CD4-positive, alpha-beta memory T cell (primary cell): Measurements from ENCODE around the gene ITGA7. TPM values are rescaled to one million over a fixed set of nuclear protein-coding genes. Genes with fewer than 3 reads are reported as not detected.
"Not testable (repeated sequence)": the region's sequence is repeated elsewhere in the genome, so short reads cannot be mapped to it uniquely, and the experiment has no call there.

Source experiments
- CTCF ChIA-PET: fragments of 350-600 bp; sonication (Branson Sonifier 250); formaldehyde crosslinking; loops from one replicate; lab custom pipeline; 2021; ENCODE audit warnings: inconsistent platforms; ENCODE audit not compliant: partially characterized antibody; lab: Charles Lee
- POLR2A ChIA-PET: fragments of 350-600 bp; sonication (Branson Sonifier 250); formaldehyde crosslinking; loops from one replicate; lab custom pipeline; 2021; ENCODE audit not compliant: partially characterized antibody; lab: Charles Lee
- DNase-seq, 5 donors: peaks; one replicate each; pipeline versions ENCODE4 v3.0.0 to v3.0.0-alpha.2; 2020 to 2022; ENCODE audit warnings: mixed read lengths in 1 of 5
- H3K27ac ChIP-seq: one replicate; pipeline ENCODE4 v1.7.0; 2013; ENCODE audit warnings: low read depth, low read length
- H3K27me3 ChIP-seq: 2 replicates; pipeline ENCODE4 v1.7.0; 2013; ENCODE audit warnings: mild to moderate bottlenecking, low read length, moderate library complexity; ENCODE audit not compliant: insufficient read depth
- H3K36me3 ChIP-seq: 2 replicates; pipeline ENCODE4 v1.7.0; 2013; ENCODE audit warnings: mild to moderate bottlenecking, low read length, moderate library complexity; ENCODE audit not compliant: insufficient read depth
- H3K4me1 ChIP-seq: 2 replicates; pipeline ENCODE4 v1.7.0; 2013; ENCODE audit warnings: mild to moderate bottlenecking, low read length, moderate library complexity; ENCODE audit not compliant: insufficient read depth
- H3K4me3 ChIP-seq, 2 donors: one replicate each; pipeline ENCODE4 v1.7.0; 2013; ENCODE audit warnings: low read length in 2 of 2, mild to moderate bottlenecking in 1 of 2
- H3K9me3 ChIP-seq, 2 donors: one replicate each; pipeline ENCODE4 v1.7.0; 2013; ENCODE audit warnings: low read length in 2 of 2, control low read depth in 1 of 2; ENCODE audit not compliant: control insufficient read depth in 1 of 2
- H3K27ac Mint-ChIP-seq, 7 donors: one replicate each; pipeline ENCODE4 v1.8.0; 2020 to 2021; ENCODE audit warnings: mixed read lengths in 7 of 7, mild to moderate bottlenecking in 6 of 7, inconsistent platforms in 3 of 7, moderate library complexity in 3 of 7
- H3K27me3 Mint-ChIP-seq, 2 donors: one replicate each; pipeline ENCODE4 v1.8.0; 2020 to 2021; ENCODE audit warnings: mixed read lengths in 2 of 2
- H3K36me3 Mint-ChIP-seq, 2 donors: one replicate each; pipeline ENCODE4 v1.8.0; 2020 to 2021; ENCODE audit warnings: mixed read lengths in 2 of 2, inconsistent platforms in 1 of 2, mild to moderate bottlenecking in 1 of 2
- H3K4me1 Mint-ChIP-seq, 4 donors: one replicate each; pipeline ENCODE4 v1.8.0; 2020 to 2021; ENCODE audit warnings: mixed read lengths in 4 of 4, mild to moderate bottlenecking in 1 of 4
- H3K4me3 Mint-ChIP-seq, 8 donors: one replicate each; pipeline ENCODE4 v1.8.0; 2020 to 2021; ENCODE audit warnings: mixed read lengths in 8 of 8, mild to moderate bottlenecking in 7 of 8, moderate library complexity in 6 of 8, inconsistent platforms in 3 of 8
- H3K9me3 Mint-ChIP-seq, 8 donors: one replicate each; pipeline ENCODE4 v1.8.0; 2020 to 2021; ENCODE audit warnings: mixed read lengths in 8 of 8, mild to moderate bottlenecking in 5 of 8, inconsistent platforms in 3 of 8, moderate library complexity in 1 of 8
- intact Hi-C: fragments of 100-400 bp; cut with micrococcal nuclease; formaldehyde crosslinking; loops from one replicate; pipeline ENCODE4 v1.15.1; 2023
- polyA plus RNA-seq, 2 donors: library from polyadenylated mRNA; unstranded; fragments of 300-500 nt; fragmentation: Illumina TruSeq; gene quantifications; one replicate each; pipeline ENCODE4 v1.2.3, GENCODE V29; 2021
- total RNA-seq, 2 experiments: library from RNA; stranded (reverse); gene quantifications; one replicate each; pipeline ENCODE4 v1.2.3, GENCODE V29; 2021

ITGA7 gene
- total and polyA plus RNA-seq, 4 experiments from 2014 or later: 2.5 to 2.9 TPM; not detected in 2

- intact Hi-C loops: loop anchor here (2.0 kb wide), 1 partner anchor 38 kb away; no protein-coding TSS in a partner anchor
- Histone ChIP-seq H3K4me3 (no peak overlapping the region), H3K27me3 (no peaks in the 10 kb centered on the region), H3K36me3 (no peaks in the 10 kb centered on the region), H3K9me3 (no peaks in the 10 kb centered on the region), H3K4me1 (peaks cover 2% of the 10 kb centered on the region), H3K27ac (no peak overlapping the region)
- DNase-seq: no peak
- Mint-ChIP-seq H3K4me3 (no peak overlapping the region), H3K27ac (no peak overlapping the region), H3K4me1 (peaks cover 0 to 5% (median 4%) of the 10 kb centered on the region in 4 donors), H3K27me3 (no peaks in the 10 kb centered on the region), H3K36me3 (no peaks in the 10 kb centered on the region), H3K9me3 (peaks cover 0 to 2% (median 0%) of the 10 kb centered on the region in 8 donors)
- CTCF ChIA-PET: interaction anchor here (0.6 to 6.0 kb wide), 12 partner anchors 12 to 456 kb away, joined by 3 to 137 read pairs (median 10); partner anchors contain the start of gene BLOC1S1
- POLR2A ChIA-PET: interaction anchor here (2.3 kb wide), 1 partner anchor 11 kb away, joined by 7 read pairs; no protein-coding TSS in a partner anchor
Measured at GRCh38 chr12:55657212-55657611, 50.5 kb downstream of the ITGA7 start.

DNA sequence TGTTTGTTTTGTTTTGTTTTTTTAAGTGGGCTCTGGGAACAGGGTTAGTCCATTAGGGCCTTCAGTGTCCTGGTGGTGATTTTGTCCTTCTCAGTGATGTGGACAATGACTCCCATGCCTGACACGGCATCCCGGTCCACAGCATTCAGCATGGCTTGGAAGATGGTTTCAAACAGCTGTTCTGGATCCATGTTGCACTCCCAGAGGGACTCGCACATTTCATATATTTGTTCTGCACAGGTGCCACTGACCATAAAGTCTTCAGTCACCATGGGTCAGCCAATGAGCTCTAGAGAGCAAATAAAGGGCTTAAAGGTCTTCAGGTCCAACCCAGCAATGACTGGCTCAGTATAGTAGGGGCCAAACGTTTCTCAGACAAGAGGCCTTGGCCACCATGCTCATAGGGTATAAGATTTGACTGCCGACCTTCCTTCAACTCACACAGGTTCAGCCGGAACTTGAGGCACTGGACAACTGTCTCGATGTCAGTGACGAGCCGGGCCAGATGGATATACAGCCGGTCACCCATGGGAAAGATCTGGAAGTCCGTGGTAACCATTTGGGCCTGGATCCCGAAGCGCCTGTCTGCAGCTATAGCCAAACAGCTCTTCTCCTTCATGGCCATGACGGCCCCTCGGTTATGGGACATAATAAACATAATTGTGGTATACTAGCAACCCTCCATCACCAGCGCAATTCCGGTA is 53.0 kb downstream of the ITGA7 start:
- POLR2A ChIA-PET: no interaction called here
- H3K36me3 Mint-ChIP-seq: no peaks in the 10 kb centered on the region

GRCh38 chr12:55653031-55653430 is 54.7 kb downstream of the ITGA7 start:
- Histone ChIP-seq H3K27me3 (no peaks in the 10 kb centered on the region), H3K4me3 (no peak overlapping the region), H3K4me1 (peaks cover 2% of the 10 kb centered on the region), H3K27ac (no peak overlapping the region), H3K36me3 (no peaks in the 10 kb centered on the region), H3K9me3 (no peaks in the 10 kb centered on the region)
- peak overlapping the region in 1 of 7 donors; percentile 48 for H3K27ac Mint-ChIP-seq
- no peak overlapping the region for H3K4me3 Mint-ChIP-seq
- DNase-seq: peak in 1 of 5 donors; percentile 21
- H3K36me3 Mint-ChIP-seq: no peaks in the 10 kb centered on the region
- POLR2A ChIA-PET: no interaction called here
- CTCF ChIA-PET: no interaction called here
- intact Hi-C loops: no loop called here
- H3K9me3 Mint-ChIP-seq: peaks cover 0 to 2% (median 0%) of the 10 kb centered on the region in 8 donors
- no peaks in the 10 kb centered on the region for H3K27me3 Mint-ChIP-seq
- H3K4me1 Mint-ChIP-seq: peaks cover 0 to 6% (median 5%) of the 10 kb centered on the region in 4 donors

More for the DNA sequence above, 53.0 kb downstream of the ITGA7 start:
- intact Hi-C loops: no loop called here
- no peaks in the 10 kb centered on the region for H3K9me3 ChIP-seq
- Mint-ChIP-seq H3K27ac (no peak overlapping the region), H3K9me3 (peaks cover 0 to 2% (median 0%) of the 10 kb centered on the region in 8 donors), H3K4me1 (peaks cover 0 to 6% (median 5%) of the 10 kb centered on the region in 4 donors), H3K4me3 (no peak overlapping the region), H3K27me3 (no peaks in the 10 kb centered on the region)
- H3K4me1 ChIP-seq: peaks cover 2% of the 10 kb centered on the region
- H3K27ac ChIP-seq: no peak overlapping the region
- H3K4me3 ChIP-seq: no peak overlapping the region
- CTCF ChIA-PET: interaction anchor here (1.0 to 6.0 kb wide), 5 partner anchors 9 to 54 kb away, joined by 3 to 137 read pairs (median 5); a partner anchor contains a TSS
- DNase-seq: no peak
- no peaks in the 10 kb centered on the region for H3K27me3 ChIP-seq
- H3K36me3 ChIP-seq: no peaks in the 10 kb centered on the region

DNA sequence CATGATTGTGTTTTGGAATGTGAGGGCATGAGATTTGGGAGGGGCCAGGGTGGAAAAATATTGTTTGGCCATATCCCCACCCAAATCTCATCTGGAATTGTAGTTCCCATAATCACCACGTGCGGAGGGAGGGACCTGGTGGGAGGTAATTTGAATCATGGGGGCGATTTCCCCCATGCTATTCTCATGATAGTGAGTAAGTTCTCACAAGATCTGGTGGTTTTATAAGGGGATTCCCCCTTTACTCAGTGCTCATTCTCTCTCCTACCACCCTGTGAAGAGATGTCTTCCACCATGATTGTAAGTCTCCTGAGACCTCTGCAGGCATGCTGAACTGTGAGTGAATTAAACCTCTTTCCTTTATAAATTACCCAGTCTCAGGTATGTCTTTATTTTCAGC is 55.4 kb downstream of the ITGA7 start:
- ChIA-PET CTCF (no interaction called here), POLR2A (no interaction called here)
- intact Hi-C loops: no loop called here
- Histone ChIP-seq H3K36me3 (no peaks in the 10 kb centered on the region), H3K27ac (no peak overlapping the region), H3K4me1 (peaks cover 2% of the 10 kb centered on the region), H3K9me3 (no peaks in the 10 kb centered on the region), H3K4me3 (no peak overlapping the region), H3K27me3 (no peaks in the 10 kb centered on the region)
- H3K4me1 Mint-ChIP-seq: peaks cover 0 to 6% (median 5%) of the 10 kb centered on the region in 4 donors
- no peaks in the 10 kb centered on the region for H3K36me3 Mint-ChIP-seq
- no peak overlapping the region for H3K27ac Mint-ChIP-seq
- peaks cover 0 to 2% (median 0%) of the 10 kb centered on the region in 8 donors for H3K9me3 Mint-ChIP-seq
- no peaks in the 10 kb centered on the region for H3K27me3 Mint-ChIP-seq
- no peak for DNase-seq
- H3K4me3 Mint-ChIP-seq: no peak overlapping the region

DNA sequence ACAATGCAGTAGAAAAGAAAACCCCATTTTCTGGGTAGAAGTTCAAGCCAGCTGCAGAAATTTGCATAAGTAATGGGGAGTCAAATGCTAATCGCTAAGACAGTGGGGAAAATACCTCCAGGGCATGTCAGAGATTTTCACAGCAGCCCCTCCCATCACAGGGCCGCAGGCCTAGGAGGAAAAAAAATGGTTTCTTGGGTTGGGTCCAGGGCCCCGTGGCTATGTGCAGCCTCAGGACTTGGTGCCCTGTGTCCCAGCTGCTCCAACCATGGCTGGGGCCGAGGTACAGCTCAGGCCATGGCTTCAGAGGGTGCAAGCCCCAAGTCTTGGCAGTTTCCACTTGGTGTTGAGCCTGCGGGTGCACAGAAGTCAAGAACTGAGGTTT is 56.4 kb downstream of the ITGA7 start:
- H3K4me1 ChIP-seq: peaks cover 7% of the 10 kb centered on the region
- no peaks in the 10 kb centered on the region for H3K9me3 ChIP-seq
- H3K9me3 Mint-ChIP-seq: peaks cover 0 to 2% (median 0%) of the 10 kb centered on the region in 8 donors
- ChIA-PET POLR2A (no interaction called here), CTCF (no interaction called here)
- DNase-seq: no peak
- peaks cover 5 to 11% (median 8%) of the 10 kb centered on the region in 4 donors for H3K4me1 Mint-ChIP-seq
- H3K27me3 Mint-ChIP-seq: no peaks in the 10 kb centered on the region
- no peak overlapping the region for H3K27ac Mint-ChIP-seq
- H3K4me3 Mint-ChIP-seq: no peak overlapping the region
- H3K36me3 ChIP-seq: no peaks in the 10 kb centered on the region
- no peaks in the 10 kb centered on the region for H3K36me3 Mint-ChIP-seq
- no peak overlapping the region for H3K4me3 ChIP-seq
- H3K27ac ChIP-seq: no peak overlapping the region
- H3K27me3 ChIP-seq: no peaks in the 10 kb centered on the region
- intact Hi-C loops: no loop called here

DNA sequence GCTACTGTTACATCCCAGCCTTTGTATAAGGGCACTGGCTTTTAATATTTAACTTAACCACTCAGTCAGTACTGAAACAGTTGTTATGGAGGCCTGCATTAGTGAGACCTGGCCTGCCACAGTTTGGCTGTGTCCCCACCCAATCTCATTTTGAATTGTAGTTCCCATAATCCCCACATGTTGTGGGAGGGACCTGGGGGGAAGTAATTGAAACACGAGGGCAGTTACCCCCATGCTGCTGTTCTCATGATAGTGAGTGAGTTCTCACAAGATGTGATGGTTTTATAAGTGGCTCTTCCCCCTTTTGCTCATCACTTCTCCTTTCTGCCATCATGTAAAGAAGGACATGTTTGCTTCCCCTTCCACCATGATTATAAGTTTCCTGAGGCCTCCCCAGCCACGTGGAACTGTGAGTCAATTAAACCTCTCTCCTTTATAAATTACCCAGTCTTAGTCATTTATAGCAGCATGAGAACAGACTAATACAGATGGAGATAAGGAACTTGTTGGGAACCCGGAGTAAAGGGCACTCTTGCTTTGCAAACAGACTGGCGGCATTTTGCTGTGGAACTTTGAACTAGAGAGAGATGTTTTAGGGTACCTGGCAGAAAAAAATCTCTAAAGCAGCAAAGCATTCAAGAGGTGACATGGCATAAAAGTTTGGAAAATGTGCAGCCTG is 56.9 kb downstream of the ITGA7 start:
- H3K4me3 Mint-ChIP-seq, H3K27me3 ChIP-seq, H3K4me3 ChIP-seq, CTCF ChIA-PET, H3K36me3 ChIP-seq, DNase-seq, H3K27ac ChIP-seq, H3K9me3 Mint-ChIP-seq, POLR2A ChIA-PET, H3K9me3 ChIP-seq, H3K27me3 Mint-ChIP-seq, intact Hi-C loops, H3K4me1 ChIP-seq, H3K36me3 Mint-ChIP-seq, H3K27ac Mint-ChIP-seq: not testable (repeated sequence)
- peaks cover 9 to 16% (median 12%) of the 10 kb centered on the region in 4 donors for H3K4me1 Mint-ChIP-seq

- intact Hi-C loops: loop anchor here (5.0 kb wide), 2 partner anchors 70 to 90 kb away; partner anchors contain the start of gene BLOC1S1
- Histone ChIP-seq H3K9me3 (no peaks in the 10 kb centered on the region), H3K27ac (peak overlapping the region; percentile 49), H3K4me1 (peaks cover 18% of the 10 kb centered on the region), H3K36me3 (no peaks in the 10 kb centered on the region), H3K4me3 (no peak overlapping the region), H3K27me3 (no peaks in the 10 kb centered on the region)
- H3K36me3 Mint-ChIP-seq: no peaks in the 10 kb centered on the region
- peak overlapping the region in 6 of 7 donors; percentile 66 to 95 (median 92) for H3K27ac Mint-ChIP-seq
- H3K4me1 Mint-ChIP-seq: peaks cover 11 to 26% (median 18%) of the 10 kb centered on the region in 4 donors
- no peak for DNase-seq
- H3K9me3 Mint-ChIP-seq: peaks cover 0 to 3% (median 0%) of the 10 kb centered on the region in 8 donors
- POLR2A ChIA-PET: interaction anchor here (1.7 kb wide), 1 partner anchor 10 kb away, joined by 7 read pairs; no protein-coding TSS in a partner anchor
- H3K27me3 Mint-ChIP-seq: no peaks in the 10 kb centered on the region
- CTCF ChIA-PET: interaction anchor here (0.6 to 5.0 kb wide), 14 partner anchors 8 to 455 kb away, joined by 3 to 137 read pairs (median 3); partner anchors contain the start of gene BLOC1S1
- peak overlapping the region in 1 of 8 donors; percentile 61 for H3K4me3 Mint-ChIP-seq
Measured at GRCh38 chr12:55647027-55647426, 60.7 kb downstream of the ITGA7 start.
